ENCODE data around the gene PDZD4.

DNA sequence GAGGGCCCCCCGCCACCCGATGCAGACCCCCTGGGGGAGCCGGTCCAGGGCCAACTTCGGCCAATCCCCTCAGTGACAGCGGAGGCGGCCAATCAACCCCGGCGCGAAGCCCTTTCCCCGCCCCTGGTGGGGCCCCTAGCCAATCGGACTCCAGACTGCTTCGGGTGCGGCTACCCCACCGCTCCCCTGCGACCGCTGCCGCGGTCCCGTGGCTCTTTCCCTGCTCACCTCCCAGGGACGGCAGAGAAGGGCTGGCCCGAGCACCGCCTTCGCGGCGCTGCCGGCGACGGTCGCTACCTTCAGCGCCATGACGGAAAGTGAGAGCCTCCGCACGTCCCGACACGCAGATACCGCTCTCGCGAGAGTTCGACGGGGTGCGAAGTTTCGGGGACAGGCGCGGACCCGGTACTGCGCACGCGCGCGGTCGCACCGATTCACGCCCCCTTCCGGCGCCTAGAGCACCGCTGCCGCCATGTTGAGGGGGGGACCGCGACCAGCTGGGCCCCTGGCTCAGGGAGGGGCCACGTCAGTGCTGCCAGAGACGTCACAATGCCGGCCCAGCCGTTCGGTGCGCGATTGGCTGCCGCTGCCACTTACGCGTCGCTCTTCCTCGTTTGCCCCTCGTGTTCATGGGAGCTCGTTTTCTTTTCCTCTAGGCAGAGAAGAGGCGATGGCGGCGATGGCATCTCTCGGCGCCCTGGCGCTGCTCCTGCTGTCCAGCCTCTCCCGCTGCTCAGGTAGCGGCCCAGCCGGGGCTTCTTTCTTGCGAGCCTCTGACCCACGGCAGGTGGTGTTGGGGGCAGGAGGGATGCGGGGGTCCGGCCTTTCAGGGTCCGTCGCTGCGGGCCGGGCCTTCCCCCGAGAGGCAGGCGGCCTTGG, 36.1 kb downstream of the PDZD4 start, which contains the start of the genes IDH3G and SSR4:
- TF ChIP-seq, protein P1, sequence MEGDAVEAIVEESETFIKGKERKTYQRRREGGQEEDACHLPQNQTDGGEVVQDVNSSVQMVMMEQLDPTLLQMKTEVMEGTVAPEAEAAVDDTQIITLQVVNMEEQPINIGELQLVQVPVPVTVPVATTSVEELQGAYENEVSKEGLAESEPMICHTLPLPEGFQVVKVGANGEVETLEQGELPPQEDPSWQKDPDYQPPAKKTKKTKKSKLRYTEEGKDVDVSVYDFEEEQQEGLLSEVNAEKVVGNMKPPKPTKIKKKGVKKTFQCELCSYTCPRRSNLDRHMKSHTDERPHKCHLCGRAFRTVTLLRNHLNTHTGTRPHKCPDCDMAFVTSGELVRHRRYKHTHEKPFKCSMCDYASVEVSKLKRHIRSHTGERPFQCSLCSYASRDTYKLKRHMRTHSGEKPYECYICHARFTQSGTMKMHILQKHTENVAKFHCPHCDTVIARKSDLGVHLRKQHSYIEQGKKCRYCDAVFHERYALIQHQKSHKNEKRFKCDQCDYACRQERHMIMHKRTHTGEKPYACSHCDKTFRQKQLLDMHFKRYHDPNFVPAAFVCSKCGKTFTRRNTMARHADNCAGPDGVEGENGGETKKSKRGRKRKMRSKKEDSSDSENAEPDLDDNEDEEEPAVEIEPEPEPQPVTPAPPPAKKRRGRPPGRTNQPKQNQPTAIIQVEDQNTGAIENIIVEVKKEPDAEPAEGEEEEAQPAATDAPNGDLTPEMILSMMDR (IDR thresholded peaks at IDR 0.05 in 2 of 3, conservative IDR thresholded peaks at IDR 0.05 in 1 of 3; ENCODE audit: insufficient read depth in 2 of 3, low read depth in 1 of 3, low read length in 3 of 3) = peak in 2 of 3 experiments; percentile 31 to 38; a peak in 3 of 6 replicates
- TF ChIP-seq RAD21 (CRISPR knock-in tag; conservative IDR thresholded peaks at IDR 0.05 in 1 of 2, IDR thresholded peaks at IDR 0.05 in 1 of 2) (0 out of 4 replicates have a peak, but pooled peaks of 1 of the 2 experiments have one; percentile 8), MTF1 (CRISPR knock-in tag; IDR thresholded peaks at IDR 0.05; ENCODE audit: borderline replicate concordance) (peak; percentile 45; the same call in 1 of the 2 replicates), MYC (IDR thresholded peaks at IDR 0.05; ENCODE audit: low read depth, low read length) (peak; percentile 79), MYC (CRISPR knock-in tag; IDR thresholded peaks at IDR 0.05; ENCODE audit: borderline replicate concordance, low read depth) (peak; percentile 21; the same call in 1 of the 2 replicates), MYNN (IDR thresholded peaks at IDR 0.05) (no peak; the same call in 1 of the 2 replicates), MYNN (CRISPR knock-in tag; IDR thresholded peaks at IDR 0.05) (no peak), JUN (IDR thresholded peaks at IDR 0.05; ENCODE audit: borderline replicate concordance, low read depth, low read length) (0 out of 2 replicates have a peak, but pooled peaks have one; percentile 31), JUN (CRISPR knock-in tag; IDR thresholded peaks at IDR 0.05; ENCODE audit: borderline replicate concordance) (no peak)
- TF ChIP-seq, protein P2, sequence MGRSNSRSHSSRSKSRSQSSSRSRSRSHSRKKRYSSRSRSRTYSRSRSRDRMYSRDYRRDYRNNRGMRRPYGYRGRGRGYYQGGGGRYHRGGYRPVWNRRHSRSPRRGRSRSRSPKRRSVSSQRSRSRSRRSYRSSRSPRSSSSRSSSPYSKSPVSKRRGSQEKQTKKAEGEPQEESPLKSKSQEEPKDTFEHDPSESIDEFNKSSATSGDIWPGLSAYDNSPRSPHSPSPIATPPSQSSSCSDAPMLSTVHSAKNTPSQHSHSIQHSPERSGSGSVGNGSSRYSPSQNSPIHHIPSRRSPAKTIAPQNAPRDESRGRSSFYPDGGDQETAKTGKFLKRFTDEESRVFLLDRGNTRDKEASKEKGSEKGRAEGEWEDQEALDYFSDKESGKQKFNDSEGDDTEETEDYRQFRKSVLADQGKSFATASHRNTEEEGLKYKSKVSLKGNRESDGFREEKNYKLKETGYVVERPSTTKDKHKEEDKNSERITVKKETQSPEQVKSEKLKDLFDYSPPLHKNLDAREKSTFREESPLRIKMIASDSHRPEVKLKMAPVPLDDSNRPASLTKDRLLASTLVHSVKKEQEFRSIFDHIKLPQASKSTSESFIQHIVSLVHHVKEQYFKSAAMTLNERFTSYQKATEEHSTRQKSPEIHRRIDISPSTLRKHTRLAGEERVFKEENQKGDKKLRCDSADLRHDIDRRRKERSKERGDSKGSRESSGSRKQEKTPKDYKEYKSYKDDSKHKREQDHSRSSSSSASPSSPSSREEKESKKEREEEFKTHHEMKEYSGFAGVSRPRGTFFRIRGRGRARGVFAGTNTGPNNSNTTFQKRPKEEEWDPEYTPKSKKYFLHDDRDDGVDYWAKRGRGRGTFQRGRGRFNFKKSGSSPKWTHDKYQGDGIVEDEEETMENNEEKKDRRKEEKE (IDR thresholded peaks at IDR 0.05; ENCODE audit: borderline replicate concordance in 1 of 2, control insufficient read depth in 1 of 2, low read depth in 2 of 2, low read length in 1 of 2) = no peak

Measured in K562 (cell line).